Adrenal gland (tissue), 5 donors: ENCODE results near the gene PTPN6.
A peak's percentile ranks its signal among the peaks of the same experiment; 100 is the strongest.

ENCODE experiments used
- CTCF ChIP-seq, 6 experiments: fragments of 450-650 bp in 4 of 6; fragments of 200-600 bp in 2 of 6; sonication (generic) in 1 of 6; IDR thresholded peaks; 1 replicate in 5 of 6; 2 replicates in 1 of 6; pipeline versions ENCODE4 v1.5.1 to v1.8.0; 2016 to 2021; ENCODE audit warnings: antibody characterized with exemption in 6 of 6, mild to moderate bottlenecking in 2 of 6, moderate library complexity in 1 of 6
- POLR2A ChIP-seq, 2 donors: fragments of 450-650 bp; IDR thresholded peaks; one replicate each; pipeline ENCODE4 v1.6.1; 2017; ENCODE audit warnings: antibody characterized with exemption in 2 of 2, mild to moderate bottlenecking in 2 of 2, moderate library complexity in 1 of 2
- donor health status: DM: no; HTN: no; CAD: no.

GRCh38 chr12:6925540-6926279 is 25.4 kb upstream of the PTPN6 start:
- TF ChIP-seq CTCF (IDR thresholded peaks at IDR 0.05) (peak in 2 of 6 experiments; percentile 9 to 15), POLR2A (IDR thresholded peaks at IDR 0.05) (peak; percentile 30 to 56)
